Measurements from ENCODE around the gene CRYBB3.
"Not testable (repeated sequence)": the region's sequence is repeated elsewhere in the genome, so short reads cannot be mapped to it uniquely, and the experiment has no call there.

The CRYBB3 gene

GRCh38 chr22:25176175-25176574 lies 23.5 kb upstream of the CRYBB3 start:
- DNase-seq (ENCODE audit: low read depth): no peak

DNA sequence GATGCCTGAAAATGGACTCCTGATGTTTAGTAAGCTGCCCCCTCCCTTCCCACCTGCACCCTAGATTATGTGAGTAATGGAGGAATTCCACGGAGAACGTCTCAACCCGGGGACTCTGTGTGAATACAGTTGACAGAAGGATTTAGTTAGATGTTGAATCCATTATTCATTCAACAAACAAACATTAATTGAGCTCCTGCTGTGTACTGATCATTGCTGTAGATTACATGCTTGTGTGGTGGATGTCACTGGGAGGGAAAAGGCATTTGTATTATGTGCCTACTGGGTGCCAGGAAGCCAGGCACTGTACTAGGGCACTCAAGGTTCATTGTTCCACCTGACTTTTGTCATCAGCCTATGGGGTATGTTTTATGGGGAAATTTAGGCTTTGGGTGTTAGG lies 22.9 kb upstream of the CRYBB3 start:
- no peak for DNase-seq (ENCODE audit: low read depth)

- DNase-seq (ENCODE audit: low read depth): no peak
Measured at GRCh38 chr22:25177226-25177625, 22.4 kb upstream of the CRYBB3 start.

GRCh38 chr22:25177895-25178294 lies 21.8 kb upstream of the CRYBB3 start:
- no peak for DNase-seq (ENCODE audit: low read depth)

- DNase-seq (ENCODE audit: low read depth): not testable (repeated sequence)
Measured at GRCh38 chr22:25178348-25178747, 21.3 kb upstream of the CRYBB3 start.

GRCh38 chr22:25178869-25179631 lies 20.6 kb upstream of the CRYBB3 start:
- DNase-seq (ENCODE audit: low read depth): not testable (repeated sequence)

GRCh38 chr22:25182131-25183110 lies 17.2 kb upstream of the CRYBB3 start:
- DNase-seq (ENCODE audit: low read depth): no peak

GRCh38 chr22:25183949-25184619 lies 15.6 kb upstream of the CRYBB3 start:
- no peak for DNase-seq (ENCODE audit: low read depth)

- no peak for DNase-seq (ENCODE audit: low read depth)
Measured at GRCh38 chr22:25186140-25186539, 13.5 kb upstream of the CRYBB3 start.

- DNase-seq (ENCODE audit: low read depth): no peak
Measured at GRCh38 chr22:25187469-25187868, 12.2 kb upstream of the CRYBB3 start.

GRCh38 chr22:25192406-25192805 lies 7.3 kb upstream of the CRYBB3 start:
- DNase-seq (ENCODE audit: low read depth): no peak

GRCh38 chr22:25193130-25193529 lies 6.5 kb upstream of the CRYBB3 start:
- no peak for DNase-seq (ENCODE audit: low read depth)

DNA sequence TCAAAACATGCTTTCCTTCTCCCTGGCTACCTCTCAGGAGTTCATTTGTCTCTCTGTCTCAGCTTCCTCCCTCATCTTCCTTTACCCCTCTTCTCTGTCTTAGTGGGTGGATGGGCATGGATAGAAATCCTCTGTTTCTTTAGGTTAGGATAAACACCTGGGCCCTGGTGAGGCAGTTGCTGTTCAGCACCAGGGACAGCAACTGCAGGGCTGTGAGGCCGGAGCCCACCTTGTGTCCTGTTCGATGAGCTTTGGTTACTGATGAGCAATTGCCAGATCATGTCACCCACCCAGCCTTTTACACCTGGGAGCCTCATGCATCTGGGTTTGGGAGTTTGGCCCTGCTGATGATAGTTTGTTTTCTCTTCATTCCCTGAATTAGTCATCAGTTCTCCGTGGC lies 6.1 kb upstream of the CRYBB3 start:
- no peak for DNase-seq (ENCODE audit: low read depth)

GRCh38 chr22:25196326-25196725 lies 3.3 kb upstream of the CRYBB3 start:
- DNase-seq (ENCODE audit: low read depth): no peak

DNA sequence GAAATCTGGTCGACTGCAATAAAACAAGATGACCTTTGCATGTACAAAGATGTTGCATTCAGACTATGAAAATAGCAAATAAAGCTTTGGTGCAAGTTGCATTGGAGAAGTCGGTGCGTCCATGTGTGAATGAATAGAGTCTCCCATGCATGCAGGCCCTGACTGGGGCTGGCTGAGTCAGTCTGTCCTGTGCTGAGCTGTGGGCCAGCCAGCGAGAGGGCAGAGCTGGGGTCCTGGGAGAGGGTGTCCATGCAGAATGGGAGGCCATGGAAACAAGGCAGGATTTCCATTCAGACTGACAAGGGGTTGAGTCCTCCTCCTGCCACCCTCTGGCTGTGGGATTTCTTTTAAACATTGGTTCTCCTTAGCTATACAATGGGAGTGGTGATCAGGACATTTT lies 2.3 kb upstream of the CRYBB3 start:
- DNase-seq (ENCODE audit: low read depth): no peak

DNA sequence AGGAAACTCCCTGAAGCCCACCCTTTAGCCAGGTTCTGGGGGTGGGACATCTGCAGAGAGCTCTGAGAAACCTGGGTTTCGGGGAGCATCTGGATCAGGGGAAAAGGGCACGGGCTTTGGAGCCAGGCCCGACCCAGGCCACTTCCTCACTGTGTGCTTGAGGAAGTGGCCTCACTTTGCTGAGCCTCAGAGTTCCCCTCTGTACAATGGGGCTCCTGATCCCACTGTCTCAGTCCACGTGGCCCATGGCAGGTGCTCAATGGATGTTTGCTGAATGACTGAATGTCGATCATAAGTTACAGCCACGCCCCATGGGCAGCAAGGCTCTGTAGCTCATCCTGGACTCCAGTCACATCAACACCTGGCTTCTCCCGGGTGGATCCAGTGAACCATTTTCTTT lies 1.3 kb downstream of the CRYBB3 start:
- no peak for DNase-seq (ENCODE audit: low read depth)

- no peak for DNase-seq (ENCODE audit: low read depth)
Measured at GRCh38 chr22:25201557-25202273, 2.1 kb downstream of the CRYBB3 start.

DNA sequence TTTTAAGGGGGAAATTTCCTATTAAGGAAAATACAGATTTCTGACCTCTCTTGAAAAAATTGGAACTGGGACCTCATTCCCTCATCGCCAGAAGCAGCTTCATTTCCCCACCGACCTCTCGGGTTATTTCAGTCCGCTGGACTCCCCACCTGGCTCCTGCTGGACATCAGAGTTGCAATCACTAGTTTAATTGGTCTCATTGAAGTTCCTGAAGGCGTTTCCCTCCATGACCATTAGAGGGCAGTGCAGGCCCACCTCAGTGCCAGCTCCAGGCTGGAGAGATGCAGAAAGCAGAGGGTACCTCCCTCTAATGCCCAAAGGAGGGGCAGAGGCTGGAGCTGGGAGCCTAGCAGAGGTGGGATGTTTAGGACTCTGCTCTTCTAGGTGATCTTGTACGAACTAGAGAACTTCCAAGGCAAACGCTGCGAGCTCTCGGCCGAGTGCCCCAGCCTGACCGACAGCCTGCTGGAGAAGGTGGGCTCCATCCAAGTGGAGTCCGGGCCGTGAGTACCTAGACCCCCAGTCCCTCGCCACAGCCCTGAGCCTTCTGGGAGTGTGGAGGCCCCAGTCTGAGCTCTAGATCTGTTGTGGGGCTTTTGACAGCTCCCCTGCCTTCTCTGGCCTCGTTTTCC lies 2.7 kb downstream of the CRYBB3 start:
- DNase-seq (ENCODE audit: low read depth): no peak

DNA sequence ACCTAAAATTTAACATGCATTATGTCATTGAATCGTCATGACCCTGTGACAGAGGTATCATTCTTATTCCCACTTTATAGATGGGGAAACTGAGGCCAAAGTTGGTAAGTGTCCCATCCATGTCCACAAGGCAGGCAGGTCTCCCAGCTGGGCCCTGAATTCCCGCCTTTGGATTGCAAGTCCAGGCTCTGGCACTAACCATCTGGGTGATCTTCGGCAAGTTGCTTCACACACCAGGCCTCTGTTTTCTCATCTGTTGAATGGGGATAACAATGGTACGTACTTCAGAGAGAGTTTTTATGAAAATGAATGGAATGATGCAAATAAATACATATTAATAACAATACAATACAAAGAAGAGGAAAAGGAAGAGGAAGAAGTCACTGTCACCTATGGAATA lies 3.4 kb downstream of the CRYBB3 start:
- no peak for DNase-seq (ENCODE audit: low read depth)

GRCh38 chr22:25204547-25204946 lies 4.9 kb downstream of the CRYBB3 start:
- DNase-seq (ENCODE audit: low read depth): not testable (repeated sequence)

GRCh38 chr22:25205847-25206246 lies 6.2 kb downstream of the CRYBB3 start:
- no peak for DNase-seq (ENCODE audit: low read depth)
